Neural progenitor cell (in vitro differentiated cells): ENCODE measurements around the gene ZFYVE21.

Experiments used
- CTCF ChIP-seq: fragments of 200-600 bp; sonication (generic); IDR thresholded peaks from 2 replicates; pipeline ENCODE4 v1.5.1; 2017; ENCODE audit warnings: antibody characterized with exemption, mild to moderate bottlenecking
- EZH2 ChIP-seq: fragments of 200-600 bp; sonication (generic); IDR thresholded peaks from 2 replicates; pipeline ENCODE4 v1.6.1; 2017; ENCODE audit warnings: antibody characterized with exemption, mild to moderate bottlenecking, moderate library complexity

DNA sequence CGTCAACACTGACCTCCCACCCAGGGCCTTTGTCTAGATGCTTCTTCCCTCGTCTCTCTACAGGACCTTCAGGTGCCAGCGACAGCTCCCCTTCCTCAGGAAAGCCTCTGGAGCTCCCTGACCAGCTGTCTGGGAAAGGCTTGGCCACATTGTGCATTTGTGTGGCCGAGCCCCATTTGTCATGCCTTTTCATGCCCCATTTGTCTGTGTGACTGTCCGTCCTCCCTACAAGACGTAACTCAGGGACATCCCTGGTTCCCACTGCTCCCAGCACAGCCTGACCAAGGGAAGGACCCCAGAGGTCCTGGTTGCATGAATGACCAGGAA lies 23.8 kb downstream of the ZFYVE21 start:
- no peak for TF ChIP-seq CTCF
- TF ChIP-seq EZH2: no peak
